Medulla oblongata (tissue), 1 donor: ENCODE results near the gene DYSF.

Experiments
- DNase-seq: peaks from one replicate; pipeline ENCODE4 v3.0.0-alpha.2; 2015; ENCODE audit errors: extremely low spot score

DYSF gene

DNA sequence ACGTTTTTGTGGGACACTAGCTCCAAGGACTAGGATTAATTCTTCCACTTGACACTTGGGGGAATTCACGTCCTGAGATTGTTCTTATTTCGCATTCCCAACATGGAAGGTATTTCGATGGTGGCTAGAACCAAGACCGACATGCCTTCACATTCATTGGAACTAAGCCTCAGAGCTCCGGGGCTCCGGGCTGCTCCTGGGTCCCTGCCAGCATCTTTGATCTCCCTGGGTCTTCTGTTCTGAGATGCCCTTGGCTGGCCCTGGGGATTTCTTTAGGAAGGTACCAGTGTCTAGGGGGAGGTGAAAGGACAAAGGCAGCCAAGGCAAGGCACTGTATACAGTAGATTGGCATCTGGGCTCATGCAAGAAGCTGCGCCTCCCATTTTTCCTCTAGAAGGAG, 76.8 kb downstream of the DYSF start:
- no peak for DNase-seq

DNA sequence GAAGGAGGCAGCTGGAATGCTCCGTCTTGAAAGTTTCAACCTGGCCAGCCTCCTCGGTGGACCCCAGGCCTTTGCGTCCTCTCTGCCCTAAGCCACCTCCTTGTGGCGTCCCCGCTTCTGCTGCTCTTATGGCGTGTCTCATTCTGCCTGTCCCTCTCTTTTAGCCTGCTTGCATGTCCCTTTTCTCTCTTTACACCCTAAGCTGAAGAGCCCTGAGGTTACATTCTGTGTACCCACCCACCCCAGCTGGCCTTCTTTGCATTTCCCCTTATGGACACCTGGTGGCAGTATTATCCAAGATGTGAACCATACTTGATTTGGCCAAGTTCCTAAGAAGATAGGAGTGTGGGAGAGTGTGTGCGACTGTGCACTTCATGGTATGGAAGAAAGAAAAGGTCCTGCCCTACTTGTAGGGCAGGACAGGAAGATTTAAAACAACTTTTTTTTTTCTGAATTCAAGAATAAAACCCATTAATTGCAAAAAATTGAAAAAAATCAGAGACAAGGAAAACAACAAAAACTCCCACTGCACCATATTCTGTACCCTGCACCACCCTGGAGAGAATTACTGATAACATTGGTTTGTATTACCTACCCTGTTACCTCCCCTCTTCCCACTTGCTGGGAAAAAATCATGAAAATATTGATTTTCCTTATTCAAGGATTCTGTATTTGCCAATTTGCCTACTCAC, 77.4 kb downstream of the DYSF start:
- DNase-seq, result peak; percentile 51

DNA sequence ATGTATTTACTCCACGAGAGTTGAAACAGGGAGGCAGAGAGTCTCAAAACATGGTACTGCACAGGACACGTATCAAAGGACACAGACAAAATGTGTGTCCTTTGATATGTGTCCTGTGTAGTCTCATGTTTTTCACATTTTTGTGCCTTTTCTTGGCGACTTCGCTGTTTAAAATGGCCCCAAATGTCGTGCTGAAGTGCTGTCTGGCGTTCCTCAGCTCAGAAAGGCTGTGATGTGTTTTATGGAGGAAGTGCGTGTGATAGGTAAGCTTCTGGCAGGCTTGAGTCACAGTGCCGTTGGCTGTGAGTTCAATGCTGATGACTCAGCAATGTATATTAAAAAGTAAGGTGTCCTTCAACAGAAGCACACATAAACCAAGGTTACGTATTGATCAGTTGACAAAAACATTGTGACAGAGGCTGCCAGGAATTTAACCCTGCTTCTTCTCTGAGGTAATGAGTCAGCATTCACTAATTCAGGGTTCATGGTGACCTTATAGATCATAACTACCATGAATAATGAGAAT, 78.2 kb downstream of the DYSF start:
- DNase-seq, result no peak

DNA sequence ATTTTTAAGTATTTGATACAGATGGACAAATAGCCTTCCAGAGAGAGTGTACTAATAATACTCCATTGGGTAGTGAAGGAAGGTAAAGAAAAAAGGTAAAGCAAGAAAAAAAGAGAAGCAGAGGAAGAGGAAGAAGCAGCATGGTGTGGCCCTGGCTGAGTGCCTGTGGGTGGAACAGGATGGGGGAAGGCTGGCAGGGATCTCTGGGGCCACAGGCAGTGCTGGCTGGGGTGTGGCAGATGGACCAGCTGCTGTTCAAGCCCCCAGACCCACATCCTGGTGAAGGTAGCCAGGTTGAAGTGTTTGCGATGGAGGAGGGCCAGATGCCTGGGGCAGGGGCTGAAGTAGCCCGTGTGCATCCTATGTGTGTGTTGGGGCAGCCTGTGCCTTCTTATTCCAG, 79.0 kb downstream of the DYSF start:
- no peak for DNase-seq

DNA sequence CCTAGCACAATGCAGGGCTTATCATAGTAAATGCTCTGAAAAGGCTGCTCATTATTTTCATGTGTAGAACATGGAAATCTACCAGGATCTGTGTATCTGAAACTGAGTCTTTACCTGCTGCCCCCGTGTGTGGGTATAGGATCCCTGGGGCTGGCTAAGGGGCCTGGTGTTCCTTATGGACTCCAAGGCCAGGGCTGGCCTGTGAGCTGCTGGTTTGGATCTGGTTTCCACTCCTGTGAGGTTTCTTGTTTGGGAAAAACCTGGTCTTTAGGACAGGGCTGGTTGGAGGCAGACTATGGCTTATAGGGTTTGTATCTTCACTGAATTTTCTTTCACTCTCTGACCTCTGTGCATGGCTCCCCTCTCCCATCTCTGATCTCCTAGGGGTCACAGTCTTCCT, 80.8 kb downstream of the DYSF start:
- DNase-seq, result no peak

DNA sequence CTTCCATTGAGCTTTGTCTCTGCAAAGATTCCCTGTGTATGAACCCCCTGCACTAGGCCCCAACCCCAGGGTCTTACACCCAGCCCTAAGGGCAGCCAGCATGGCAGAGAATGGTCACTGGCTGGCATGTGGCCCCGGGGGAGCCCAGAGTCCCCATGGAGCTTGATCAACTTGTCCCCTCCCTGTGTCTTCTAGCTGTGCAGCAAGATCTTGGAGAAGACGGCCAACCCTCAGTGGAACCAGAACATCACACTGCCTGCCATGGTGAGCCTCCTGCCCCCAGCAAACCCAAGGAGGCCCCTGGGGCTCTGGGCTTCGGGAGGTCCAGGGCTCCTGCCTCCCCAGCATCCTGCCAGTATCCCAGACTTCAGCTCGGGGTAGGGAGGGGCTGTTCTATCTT, 81.5 kb downstream of the DYSF start:
- DNase-seq, result no peak

DNA sequence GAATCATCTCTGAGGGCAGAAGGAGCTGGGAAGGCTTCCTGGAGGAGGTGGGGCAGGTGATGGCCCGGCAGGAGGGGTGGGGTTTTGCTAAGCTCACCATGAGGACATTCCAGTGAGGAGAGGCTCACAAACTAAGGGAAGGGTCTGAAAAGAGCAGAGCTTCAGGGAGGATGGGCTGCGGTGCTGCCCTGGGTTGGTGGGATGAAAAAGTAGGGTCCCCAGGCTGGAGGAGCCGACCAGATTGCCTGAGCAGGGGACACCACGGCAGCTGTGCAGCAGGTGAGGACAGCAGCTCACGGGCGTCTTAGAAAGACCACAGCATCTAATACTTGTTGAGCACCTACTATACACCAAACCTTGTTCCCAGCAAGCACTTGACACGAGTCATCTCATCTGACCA, 82.2 kb downstream of the DYSF start:
- DNase-seq, result no peak

DNA sequence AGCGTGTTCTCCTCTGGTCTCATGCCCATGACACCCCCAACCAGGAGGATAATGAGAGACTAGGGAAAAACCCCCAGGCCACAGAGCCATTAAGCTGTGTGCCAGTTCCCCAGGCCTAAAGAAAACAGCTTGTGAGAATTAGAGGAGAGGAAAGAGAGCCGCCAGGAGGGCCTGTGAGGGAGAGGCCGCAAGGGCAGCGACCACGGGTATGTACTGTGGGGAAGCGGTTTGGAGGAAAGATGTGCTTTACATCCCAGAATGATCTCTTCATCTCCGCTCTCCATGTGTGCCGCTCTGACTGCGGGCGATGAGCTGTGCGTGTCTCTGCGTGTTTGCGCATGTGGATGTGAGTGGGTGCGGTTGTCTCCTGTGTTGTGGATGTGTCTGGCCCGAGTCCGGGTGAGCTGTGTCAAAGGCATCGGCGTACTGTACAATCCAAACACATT, 82.9 kb downstream of the DYSF start:
- no peak for DNase-seq

DNA sequence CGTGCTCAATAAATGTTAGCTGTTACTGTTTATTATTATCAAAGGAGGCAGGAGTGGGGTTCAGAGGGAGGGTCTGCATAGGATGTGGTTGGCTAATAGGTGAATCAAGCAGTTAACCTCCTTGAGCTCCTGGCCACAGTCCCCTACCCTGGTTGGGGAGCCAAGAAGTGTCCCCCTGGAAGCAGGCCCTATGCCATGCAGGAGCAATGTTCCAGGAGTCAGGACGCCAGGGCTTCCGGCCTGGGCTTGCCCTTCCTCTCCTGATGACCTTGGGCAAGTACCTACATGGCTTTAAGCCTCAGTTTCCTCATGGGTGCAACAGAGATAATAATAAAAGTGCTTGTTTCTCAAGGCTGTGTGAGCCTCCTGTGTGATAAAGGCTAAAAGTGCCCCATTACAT, 84.9 kb downstream of the DYSF start:
- DNase-seq, result no peak

DNA sequence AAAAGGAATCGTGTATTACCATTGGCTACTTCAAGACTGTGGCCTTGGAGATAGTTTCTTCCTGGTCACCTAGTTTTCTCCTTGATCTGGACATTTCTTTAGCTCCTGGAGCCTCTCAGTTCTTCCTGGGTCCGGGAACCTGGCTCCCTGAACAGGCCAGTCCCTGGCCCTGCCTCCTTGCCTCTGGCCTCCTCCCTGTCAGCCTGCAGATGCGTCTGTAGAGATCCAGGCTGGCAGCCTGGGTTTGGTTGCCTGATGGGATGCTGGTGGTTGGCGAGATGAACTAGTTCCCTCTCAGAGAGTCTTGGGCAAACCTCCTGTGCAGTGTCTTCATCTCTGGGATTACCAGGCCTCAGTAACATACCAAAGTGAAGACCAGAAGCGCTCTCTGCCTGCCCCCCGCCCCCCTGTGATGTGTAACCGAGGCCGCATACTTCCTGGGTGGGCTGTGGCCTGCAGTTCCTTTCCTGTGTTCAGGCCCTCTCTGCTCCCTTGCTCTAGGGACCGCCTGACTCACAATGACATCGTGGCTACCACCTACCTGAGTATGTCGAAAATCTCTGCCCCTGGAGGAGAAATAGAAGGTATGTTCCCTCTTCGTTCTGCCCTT, 85.4 kb downstream of the DYSF start:
- DNase-seq, result no peak

DNA sequence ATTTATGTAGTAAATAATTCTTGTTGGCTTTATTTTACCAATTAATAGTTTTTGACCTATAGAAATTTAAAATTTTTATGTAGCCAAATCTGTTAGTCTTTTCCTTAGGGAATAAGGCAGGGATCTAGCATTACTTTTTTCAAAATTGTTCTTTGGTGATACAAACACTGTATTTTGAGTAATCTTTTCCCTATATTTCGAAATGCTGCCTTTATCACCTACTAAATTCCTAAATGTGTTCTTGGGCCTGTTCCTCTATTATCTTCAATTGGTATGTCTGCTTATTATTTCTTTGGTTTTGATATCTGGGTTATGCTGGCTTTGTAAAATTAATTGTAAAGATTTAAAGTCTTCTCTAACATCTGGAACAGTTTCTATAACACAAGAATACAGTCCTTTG, 87.5 kb downstream of the DYSF start:
- DNase-seq, result no peak

DNA sequence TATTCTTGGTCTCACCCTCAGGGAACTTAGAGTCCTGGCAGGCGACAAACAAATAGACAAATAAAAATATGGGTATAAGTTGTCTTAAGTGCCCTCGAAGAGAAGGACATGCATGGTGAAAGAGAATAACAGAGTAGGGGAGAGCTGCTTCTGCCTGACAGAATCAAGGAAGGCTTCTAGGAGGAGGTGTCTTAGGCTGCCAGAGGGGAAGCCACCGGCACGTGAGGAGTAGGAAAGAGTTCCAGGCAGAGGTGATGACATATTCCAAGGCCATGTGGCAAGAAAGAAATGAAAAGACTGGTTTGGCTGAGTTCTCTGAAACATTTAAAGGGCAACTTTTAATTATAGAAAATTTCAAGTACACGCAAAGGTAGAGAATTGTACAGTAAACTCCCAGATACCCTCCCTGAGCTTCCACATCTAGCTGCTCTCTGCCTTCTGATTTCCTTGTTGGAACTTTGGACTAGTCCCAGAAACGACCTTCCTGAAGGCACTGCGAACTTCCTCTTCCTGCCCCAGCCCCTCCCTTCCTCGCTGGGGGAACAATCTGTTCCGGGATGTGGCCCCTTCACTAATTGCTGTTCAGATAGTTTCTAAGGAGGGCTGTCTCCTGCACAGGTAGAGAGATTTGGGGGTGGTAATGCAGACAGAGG, 91.7 kb downstream of the DYSF start:
- no peak for DNase-seq

DNA sequence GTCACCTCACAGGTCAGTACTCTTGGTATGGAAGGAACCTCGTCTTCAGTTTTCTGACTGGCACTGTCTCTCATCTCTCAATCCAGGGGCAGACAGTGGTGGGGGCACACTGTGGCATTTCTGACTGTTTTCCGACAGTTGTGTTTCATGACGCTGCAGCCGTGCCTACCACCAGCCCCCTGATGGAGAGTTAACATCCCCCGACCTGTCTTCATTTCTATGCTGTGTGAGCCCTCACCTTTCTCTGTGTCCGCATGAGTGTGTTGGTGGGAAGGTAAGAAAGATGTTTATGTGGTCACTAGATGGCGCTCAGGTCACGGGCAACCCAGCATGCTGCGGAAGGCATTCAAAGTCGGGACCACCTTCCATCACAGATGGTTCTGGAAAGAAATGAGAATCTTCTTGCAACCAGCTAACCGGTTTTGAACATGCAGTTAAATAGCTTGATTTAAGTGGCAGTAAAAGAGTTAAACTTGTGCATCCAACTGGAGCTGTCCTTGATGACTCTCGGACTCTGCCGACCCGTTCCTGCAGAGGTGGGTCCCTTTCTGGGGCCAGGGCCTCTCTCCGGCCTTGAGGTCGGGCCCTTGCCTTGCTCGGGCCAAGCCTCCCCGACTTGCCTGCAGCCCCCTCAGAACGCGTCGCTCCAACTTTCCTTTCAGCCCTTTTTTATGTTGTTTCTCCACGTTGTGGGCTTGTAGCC, 92.4 kb downstream of the DYSF start:
- DNase-seq, result peak; percentile 86

DNA sequence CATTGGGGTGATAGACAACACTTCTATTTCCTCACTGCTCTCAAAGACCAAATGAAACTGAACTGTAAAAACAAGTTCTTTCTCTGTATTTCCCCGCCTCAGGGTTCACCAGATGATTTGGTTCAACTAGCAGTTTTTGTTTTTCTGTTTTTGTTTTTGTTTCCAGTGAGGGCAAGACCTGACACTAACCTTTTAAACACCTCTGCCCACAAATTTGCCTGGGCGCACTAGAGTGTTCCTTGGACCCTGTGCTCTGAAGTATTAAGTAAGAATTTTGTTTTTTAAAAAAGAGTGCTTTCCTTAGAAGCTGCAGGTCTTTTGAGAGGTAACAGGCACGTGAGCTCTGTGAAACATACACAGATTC, 92.9 kb downstream of the DYSF start:
- no peak for DNase-seq

DNA sequence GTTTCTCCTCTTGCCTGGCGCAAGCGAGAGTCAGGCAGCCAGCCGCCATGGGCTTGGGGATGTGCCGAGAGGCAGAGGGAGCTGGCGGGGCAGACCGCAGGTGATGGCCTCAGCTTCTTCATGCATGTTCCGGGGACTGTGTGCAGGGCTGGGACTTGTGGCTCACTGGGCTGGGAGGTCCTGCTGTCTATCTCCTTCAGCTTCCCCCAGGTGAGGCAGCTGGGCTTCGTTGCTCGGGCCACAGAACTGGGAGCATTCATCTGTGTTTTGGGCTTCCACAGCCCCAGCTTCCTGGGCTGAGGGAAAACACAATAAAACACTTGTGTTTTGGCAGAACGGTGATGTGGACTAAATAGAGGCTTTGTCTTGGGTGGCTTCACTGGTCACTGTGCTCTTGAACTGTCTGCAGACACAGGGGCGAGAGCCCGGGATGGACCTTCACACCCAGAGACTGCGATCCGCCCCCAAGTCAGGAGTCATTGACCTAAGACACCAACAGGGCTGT, 93.5 kb downstream of the DYSF start:
- DNase-seq, result peak; percentile 60

DNA sequence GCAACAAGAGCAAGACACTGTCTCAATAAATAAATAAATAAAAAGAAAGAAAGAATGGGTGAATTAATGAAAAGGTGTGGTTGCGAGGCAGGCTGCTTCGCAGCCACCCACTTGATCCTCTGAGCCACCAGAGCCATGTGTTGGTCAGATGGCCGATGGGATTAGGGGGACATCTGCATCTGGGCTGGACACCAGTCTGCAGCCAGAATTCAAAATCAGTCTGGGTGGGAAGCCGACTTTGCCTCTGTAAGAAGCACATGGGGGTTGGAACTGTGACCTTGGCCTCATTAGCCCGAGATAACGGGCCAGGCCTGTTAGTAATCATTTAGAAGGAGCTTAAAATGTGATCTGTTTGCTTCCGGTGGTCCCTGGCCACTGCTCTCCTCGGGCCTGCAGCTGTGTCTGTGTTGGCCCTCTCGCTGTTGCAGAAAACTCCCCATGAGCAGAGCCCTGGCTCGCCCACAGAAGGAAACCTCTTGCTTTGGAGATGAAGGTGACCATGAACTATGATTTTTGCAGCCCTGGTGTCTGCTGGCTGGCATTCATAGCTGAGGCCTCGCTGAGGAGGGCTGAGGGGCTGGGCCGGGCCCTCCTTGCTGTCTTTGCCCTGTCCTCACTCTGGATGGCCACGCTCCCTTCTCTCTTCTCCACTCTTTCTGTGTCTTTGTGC, 94.4 kb downstream of the DYSF start:
- no peak for DNase-seq

DNA sequence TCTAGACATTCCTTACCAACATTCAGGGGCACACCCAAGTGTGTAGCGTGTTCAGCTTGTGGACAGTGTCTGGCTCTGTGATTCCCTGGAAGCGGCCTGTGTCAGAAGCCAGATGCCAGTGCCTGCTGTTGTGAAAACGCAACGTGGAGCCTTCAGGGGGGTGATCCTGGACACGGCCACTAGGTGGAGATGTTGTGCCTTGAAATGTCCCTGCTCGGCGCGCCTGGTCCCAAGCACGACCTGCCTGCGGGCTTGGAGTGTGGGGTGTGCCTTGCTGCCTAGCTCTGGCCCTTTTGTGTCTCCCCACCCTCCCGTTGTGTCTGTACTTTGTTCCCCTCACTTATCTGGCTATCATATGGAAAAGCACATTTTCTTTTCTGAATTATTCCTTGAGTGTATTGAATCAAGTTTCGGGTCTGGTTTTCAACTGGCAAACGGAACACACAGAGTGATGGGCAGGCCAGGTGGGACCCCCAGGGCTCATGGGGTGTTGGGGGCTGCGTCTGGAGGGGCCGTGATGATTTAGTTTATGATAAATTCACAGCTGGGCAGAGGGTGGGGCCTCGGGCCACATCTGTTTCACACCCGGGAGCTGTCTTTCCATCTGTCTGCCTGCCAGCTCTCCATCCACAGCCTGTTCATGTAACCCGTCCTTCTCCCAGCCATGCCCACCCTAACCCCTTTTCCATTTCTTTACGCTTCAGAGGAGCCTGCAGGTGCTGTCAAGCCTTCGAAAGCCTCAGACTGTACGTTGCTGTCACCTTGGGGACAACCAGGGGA, 95.5 kb downstream of the DYSF start:
- peak; percentile 76 for DNase-seq

DNA sequence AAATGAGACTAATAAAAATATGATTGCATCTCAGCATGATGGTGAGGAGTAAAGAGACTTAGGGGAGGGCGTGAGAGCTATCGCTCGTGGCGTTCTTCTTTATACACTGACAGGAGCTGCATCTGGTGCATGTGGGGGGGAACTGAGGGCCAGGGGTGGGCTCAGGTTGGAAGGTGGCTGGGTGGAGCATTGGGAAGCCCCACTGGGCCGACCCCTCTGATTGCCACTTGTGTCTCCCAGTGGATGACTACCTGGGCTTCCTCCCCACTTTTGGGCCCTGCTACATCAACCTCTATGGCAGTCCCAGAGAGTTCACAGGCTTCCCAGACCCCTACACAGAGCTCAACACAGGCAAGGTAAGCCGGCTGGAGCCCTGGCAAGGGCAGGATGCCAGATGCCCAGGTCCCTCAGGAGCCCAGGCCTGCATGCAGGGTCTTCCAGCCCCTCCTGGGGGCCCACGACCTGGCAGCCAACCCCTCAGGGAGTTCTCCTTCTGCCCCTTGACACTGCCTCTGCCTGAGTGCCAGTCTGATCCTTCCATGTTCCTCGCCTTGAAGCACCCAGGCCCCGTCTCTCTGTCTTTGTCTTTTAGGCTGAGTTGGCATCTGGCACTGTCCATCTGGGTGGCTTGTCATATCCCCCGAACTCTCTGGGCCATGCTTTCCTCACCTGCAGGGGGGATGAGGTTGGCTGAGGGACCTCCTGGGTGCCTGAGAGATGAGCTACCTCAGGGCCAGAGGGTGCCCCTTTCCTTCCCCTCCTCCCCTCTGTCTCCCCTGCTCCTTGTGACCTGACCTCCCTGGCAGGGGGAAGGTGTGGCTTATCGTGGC, 97.7 kb downstream of the DYSF start:
- DNase-seq, result no peak

DNA sequence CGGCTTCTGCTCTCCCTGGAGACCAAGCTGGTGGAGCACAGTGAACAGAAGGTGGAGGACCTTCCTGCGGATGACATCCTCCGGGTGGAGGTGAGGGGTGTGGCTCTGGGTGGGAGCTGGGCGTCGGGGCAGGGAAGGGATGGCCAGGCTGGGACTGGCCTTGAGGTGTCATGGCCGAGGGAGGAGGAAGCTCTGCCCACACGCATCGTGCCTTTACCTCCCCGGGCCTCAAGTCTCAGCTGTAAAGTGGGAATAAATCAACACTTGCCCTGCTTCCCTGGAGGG, 98.2 kb downstream of the DYSF start:
- DNase-seq, result no peak

DNA sequence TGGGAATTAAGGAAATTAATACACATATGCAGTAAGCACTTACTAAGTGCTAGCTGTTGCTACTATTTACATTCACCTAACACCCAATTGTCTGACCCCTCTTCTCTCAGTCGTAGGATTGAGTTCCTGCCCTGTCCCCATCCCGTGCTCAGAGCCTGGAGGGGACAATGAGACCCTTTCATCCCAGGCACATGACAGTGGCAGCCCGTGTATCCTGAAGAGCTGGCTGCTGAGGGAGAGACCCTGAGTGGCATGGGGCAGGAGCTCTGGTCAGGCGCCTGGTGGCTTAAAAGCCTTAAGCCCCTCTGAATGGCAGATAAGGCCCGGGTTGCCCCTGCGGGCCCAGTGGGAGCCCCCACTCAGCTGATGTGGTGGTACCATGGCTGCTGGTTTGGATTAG, 99.0 kb downstream of the DYSF start:
- no peak for DNase-seq
